ENCODE data around the gene FHOD3. TPM values are rescaled to one million over a fixed set of nuclear protein-coding genes. Genes with fewer than 3 reads are reported as not detected.

The FHOD3 gene
- total and polyA plus RNA-seq, 10 donors: 1.2 to 2.7 (median 1.9) TPM

GRCh38 chr18:36307513-36307912 lies 10.0 kb downstream of the FHOD3 start:
- Histone ChIP-seq H3K27ac (no peak overlapping the region), H3K4me3 (no peak overlapping the region), H3K9me3 (no peaks in the 10 kb centered on the region), H3K27me3 (replicated peaks in 1 of 7) (peaks cover 0 to 62% (median 14%) of the 10 kb centered on the region in 7 donors), H3K36me3 (no peaks in the 10 kb centered on the region), H3K4me1 (peaks cover 0 to 9% (median 0%) of the 10 kb centered on the region in 6 donors)
- TF ChIP-seq POLR2A (IDR thresholded peaks at IDR 0.05) (no peak), POLR2AphosphoS5 (IDR thresholded peaks at IDR 0.05) (no peak), CTCF (IDR thresholded peaks at IDR 0.05 in 8 of 11, conservative IDR thresholded peaks at IDR 0.05 in 3 of 11) (no peak)
- no peak for DNase-seq
- intact Hi-C loops (cut with DNase I; ENCODE audit: low total_unique reads): no loop called here

GRCh38 chr18:36308711-36309435 lies 11.4 kb downstream of the FHOD3 start:
- Histone ChIP-seq H3K9me3 (no peaks in the 10 kb centered on the region), H3K27me3 (replicated peaks in 1 of 7) (peaks cover 0 to 49% (median 3%) of the 10 kb centered on the region in 7 donors), H3K4me1 (peaks cover 0 to 11% (median 0%) of the 10 kb centered on the region in 6 donors), H3K27ac (no peak overlapping the region), H3K36me3 (no peaks in the 10 kb centered on the region), H3K4me3 (no peak overlapping the region)
- no peak for DNase-seq
- 59 to 71% (median 65%) methylated on average over 7 of the region's 7 CpGs for WGBS, 5 donors
- TF ChIP-seq POLR2A (IDR thresholded peaks at IDR 0.05): no peak
- TF ChIP-seq CTCF (IDR thresholded peaks at IDR 0.05 in 8 of 11, conservative IDR thresholded peaks at IDR 0.05 in 3 of 11): no peak
- TF ChIP-seq POLR2AphosphoS5 (IDR thresholded peaks at IDR 0.05): no peak
- intact Hi-C loops (cut with DNase I; ENCODE audit: low total_unique reads): no loop called here

GRCh38 chr18:36309436-36310391 lies 12.2 kb downstream of the FHOD3 start:
- Histone ChIP-seq H3K4me1 (peaks cover 0 to 13% (median 0%) of the 10 kb centered on the region in 6 donors), H3K4me3 (no peak overlapping the region), H3K36me3 (no peaks in the 10 kb centered on the region), H3K9me3 (no peaks in the 10 kb centered on the region), H3K27me3 (replicated peaks in 1 of 7) (peaks cover 0 to 44% (median 0%) of the 10 kb centered on the region in 7 donors), H3K27ac (no peak overlapping the region)
- WGBS, 5 donors: 58 to 71% (median 61%) methylated on average over 11 of the region's 11 CpGs
- intact Hi-C loops (cut with DNase I; ENCODE audit: low total_unique reads): no loop called here
- no peak for DNase-seq
- TF ChIP-seq POLR2AphosphoS5 (IDR thresholded peaks at IDR 0.05) (no peak), POLR2A (IDR thresholded peaks at IDR 0.05) (no peak), CTCF (IDR thresholded peaks at IDR 0.05 in 8 of 11, conservative IDR thresholded peaks at IDR 0.05 in 3 of 11) (no peak)

Data from spleen (tissue), 11 donors.